Eye (tissue), 1 donor: ENCODE data around the gene PLXNA2.

Experiments
- DNase-seq: peaks from one replicate; pipeline ENCODE4 v3.0.0-alpha.2; 2015

PLXNA2 gene

GRCh38 chr1:208108213-208108608, 136.0 kb downstream of the PLXNA2 start:
- DNase-seq = no peak

DNA sequence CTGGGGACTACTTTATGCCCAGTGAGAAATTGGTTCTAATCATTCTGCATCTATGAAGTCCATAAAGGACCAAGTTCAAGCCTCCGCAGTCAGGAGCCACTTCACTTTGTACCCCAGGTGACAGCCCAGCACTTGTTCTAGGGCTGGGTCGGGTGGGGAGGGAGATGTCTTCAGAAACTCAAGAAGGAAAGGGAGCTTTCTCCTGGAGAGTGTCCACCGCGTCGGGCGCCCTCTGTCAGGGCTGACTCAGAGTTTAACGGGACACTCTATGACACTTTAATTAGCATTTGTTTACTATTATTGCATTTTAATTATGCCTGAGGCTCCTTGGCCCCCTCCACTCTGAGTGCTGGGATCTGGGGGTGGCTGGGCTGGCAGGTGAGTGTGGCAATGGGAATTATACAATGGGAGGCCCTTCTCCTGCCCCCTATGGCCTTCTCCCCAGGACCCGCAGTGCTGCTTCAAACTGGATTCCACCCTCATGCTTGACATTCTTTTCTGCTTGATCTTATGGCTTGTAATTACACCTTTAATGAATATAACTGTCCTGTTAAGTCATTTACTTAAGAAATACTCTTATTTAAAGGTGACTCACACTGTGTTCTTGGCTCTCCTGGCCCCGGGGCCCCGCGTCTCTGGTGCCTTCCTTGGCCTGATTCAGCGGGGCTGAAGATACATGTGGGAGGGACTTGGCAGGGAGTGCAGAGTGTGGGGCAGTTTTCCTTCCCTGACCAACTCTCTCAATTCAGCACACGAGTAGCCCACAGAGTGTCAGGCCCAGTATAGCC, 136.6 kb downstream of the PLXNA2 start:
- DNase-seq = no peak

DNA sequence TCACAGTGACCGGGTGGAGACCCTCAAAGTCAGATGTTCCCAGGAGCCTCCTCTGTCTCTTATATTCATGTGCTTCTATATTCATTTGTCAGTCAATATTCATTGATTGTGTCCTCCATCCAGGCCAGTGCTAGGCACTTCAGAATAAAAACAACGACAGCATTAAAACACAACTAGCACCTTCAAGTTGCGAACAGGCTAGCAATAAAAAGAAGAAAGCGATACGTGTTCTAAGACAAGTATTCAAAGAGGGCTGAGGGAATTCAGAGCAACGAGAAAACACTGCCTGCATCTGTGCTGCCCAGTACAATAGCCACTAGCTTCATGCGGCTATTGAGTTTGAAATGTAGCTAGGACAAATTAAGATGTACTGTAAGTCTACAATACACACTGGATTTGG, 138.0 kb downstream of the PLXNA2 start:
- DNase-seq = no peak

GRCh38 chr1:208105756-208106155, 138.4 kb downstream of the PLXNA2 start:
- peak; percentile 75 for DNase-seq

DNA sequence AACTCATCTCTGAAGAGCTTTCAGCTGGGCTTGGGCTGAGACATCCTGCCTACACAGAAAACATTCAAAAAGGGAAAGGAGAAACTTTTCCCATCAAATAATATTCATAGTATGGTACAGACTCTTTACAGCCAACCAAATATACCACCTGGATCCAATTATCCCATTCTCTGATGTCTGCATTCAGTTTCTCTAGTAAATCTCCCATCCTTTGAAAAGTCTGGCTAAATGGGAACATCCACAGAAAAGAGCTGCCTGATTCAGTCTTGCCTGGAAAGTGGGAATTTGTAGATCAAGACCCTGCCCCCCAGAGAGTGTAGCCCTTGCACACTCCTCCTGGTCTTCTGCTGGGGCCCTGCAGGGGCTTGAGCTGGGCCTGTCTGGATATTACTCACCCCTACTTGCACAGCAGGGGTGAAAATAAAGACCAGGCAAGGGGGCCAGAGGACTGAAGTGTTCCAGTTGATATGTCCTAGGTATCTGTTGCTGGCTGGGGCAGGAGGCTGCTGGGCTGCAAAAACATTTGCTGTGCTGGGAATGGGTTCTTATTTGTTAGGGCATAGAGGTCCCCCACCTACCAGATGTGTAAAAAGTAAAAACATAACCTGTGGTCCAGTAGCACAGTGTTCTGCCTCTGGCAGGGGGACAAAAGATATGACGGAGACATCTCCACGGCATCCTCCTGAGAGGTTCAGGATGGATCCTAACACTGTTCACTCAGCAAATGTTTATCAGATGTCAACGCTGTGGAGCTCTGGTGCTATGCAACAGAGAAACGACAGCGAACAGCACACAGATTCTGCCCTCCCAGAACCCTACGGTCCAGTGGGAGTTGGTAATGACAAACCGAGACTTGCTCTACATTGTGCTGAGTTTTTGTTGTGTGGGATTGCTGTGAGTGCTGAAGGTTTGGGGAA, 140.3 kb downstream of the PLXNA2 start:
- no peak for DNase-seq

DNA sequence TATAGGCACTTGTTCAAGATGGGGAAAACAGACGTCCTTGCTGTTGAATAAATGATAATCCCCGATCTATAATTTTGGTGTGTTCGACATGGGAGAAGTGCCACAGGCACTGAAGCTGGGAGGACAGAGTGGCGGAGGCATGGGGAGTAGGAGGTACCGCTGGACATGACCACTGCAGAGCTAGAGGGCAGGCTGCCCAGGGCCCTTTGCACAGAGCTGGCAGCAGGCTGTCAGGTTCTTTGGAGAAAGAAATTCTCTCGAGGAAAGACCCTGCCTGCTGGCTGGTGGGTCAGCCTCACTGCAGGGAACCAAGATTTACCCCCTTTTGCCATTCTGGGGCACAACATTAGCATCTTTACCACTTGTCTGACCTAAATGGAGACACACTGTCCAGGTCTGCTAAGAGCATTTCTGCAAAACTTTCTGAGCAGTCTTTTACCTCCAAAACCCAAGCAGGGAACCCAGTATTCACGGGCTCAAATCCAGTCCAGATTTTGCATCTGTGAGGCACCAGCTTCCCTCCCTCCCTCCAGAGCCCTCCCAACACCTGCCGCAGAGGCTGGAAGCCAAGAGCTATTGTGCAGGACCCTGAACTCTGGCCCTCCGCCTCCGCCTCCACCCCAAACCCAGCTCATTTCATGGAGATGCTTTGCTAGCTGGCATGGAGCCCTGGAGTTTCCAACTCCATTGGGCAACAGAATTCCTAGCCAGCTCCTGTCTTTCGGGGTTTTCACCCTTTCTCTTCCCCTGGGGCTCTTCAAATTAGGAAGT, 142.3 kb downstream of the PLXNA2 start:
- DNase-seq = peak; percentile 74

DNA sequence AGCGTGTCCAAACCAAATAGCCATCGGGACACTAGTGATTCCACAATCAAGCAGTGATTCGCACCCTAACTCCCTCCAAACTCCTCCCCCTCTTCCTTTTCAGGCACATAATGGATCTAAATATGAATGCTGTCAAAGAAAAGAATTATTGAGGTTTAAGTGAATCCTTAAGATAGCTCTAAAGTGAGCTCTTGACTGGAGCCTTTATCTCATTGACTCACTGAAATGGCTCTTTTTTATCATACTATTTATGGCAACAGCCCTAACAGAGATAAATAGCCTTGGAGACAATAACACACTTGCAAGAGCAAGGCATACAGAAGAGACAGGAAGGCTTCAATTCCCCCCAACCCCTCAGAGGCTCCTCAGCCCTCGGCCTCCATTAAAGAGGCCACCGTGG, 143.3 kb downstream of the PLXNA2 start:
- no peak for DNase-seq

- DNase-seq = no peak
Measured at GRCh38 chr1:208100106-208100505, 144.1 kb downstream of the PLXNA2 start.

DNA sequence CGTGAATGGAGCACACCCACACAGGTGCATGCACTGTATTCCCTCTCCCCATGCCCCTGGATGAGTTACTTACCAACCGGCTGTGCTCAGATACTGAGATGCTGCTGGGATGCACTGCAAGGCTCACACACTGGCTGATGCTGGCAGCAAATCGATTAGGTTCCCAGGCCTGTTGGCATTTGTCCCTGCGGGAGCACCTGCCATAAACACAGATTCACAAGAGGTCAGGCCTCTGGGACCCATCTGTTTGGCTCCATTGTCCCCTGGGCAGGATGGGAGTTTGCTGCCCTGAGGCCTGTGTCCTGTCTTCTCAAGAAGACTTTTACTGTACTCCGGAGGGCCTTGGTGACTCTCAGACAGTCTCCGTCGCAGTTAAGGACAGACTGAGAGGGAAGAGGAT, 145.4 kb downstream of the PLXNA2 start:
- DNase-seq = peak; percentile 68

GRCh38 chr1:208093754-208094719, 150.1 kb downstream of the PLXNA2 start:
- DNase-seq = peak; percentile 79

GRCh38 chr1:208093046-208093445, 151.1 kb downstream of the PLXNA2 start:
- no peak for DNase-seq

GRCh38 chr1:208090388-208091301, 153.5 kb downstream of the PLXNA2 start:
- peak; percentile 53 for DNase-seq

DNA sequence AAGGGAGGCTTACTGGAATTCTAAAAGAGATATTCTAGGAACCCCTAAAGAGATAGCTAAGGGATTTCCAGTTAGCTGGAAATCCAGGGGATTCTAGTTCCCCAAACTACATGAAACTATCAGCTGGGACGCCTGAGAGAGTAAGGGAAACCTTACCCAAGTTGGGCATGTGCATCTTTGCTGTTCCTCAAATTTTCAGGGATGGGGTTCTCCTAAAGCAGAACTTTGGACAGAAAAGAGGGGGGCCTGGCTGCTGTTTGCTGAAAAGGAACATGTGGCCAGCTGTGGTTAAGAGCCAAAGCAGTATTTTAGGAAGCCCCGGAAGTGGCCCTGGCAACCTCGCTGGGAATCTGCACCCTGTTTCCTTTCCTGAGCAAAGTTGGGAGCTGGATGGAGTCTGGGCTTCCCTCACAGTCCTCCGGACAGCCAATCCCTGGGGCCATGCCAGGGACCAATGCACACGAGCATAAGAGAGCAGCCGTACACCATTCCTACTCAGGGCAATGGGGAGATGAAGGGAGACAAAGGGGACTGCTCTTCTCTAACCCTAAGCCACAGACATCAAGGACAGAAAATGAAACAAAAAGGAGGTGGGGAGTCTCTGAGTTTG, 154.3 kb downstream of the PLXNA2 start:
- no peak for DNase-seq

- DNase-seq = peak; percentile 36
Measured at GRCh38 chr1:208089149-208089548, 155.0 kb downstream of the PLXNA2 start.

GRCh38 chr1:208088319-208088718, 155.9 kb downstream of the PLXNA2 start:
- no peak for DNase-seq

DNA sequence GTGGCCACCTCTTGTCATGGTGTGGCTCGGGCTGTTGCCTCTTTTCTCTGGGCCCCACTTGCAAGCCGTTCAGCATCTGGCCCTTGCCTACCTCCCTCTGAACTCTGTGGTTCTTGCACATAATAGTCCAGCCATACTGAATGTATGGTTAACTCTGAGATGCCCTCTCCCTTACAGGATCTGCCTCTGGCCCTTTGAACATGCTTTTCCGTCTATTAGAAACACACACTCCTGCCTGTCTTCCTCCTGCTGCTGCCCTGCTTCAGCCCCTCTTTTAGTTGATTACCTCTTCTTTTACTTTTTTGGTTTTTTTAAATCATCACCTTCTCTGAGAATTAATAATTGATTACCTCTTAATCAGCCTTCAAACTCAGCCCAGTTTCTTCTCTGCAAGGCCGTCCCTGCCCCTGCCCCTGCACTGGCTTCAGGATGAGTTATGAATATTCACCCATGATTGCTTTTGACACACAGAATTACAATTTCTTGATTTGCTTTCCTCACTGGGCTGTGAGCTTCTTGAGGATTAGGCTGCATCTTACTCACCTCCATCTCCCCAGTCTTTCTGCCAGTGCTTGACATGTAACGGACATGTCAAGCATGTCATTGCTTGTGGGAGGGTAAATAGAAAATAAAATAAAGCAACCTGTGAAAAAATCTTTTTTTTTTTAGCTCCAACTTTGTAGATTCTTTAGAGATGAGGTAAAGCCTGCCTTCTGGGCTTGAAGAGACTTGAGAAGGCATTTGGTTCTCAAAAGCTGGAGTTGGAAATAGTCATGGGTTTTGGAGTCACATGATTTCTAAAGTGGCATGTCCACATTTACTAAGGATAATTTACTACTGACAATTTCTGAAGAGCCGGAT, 158.3 kb downstream of the PLXNA2 start:
- DNase-seq = peak; percentile 88

DNA sequence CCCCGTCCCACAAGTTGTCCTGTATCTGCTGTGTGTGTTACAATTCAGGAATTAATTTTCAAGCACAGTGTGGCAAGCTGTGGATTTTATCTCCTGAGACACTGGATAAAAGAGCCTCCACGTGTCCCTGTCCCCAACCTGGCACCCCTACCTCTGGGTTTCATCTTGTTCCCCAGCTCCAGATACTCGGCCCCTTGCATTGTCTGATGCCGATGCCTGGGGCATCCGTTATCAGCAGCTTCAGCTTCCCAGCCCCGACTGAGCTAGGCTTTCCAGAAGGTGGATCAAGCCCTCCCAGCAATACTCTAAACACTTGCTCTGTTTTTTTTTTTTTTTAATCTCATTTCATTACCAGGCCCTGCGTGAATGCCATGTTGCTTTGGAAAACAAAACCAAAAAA, 159.4 kb downstream of the PLXNA2 start:
- DNase-seq = no peak

- DNase-seq = peak; percentile 24
Measured at GRCh38 chr1:208084220-208084619, 160.0 kb downstream of the PLXNA2 start.

GRCh38 chr1:208083715-208084085, 160.5 kb downstream of the PLXNA2 start:
- DNase-seq = no peak
